Transverse colon (tissue), 4 donors: Measurements from ENCODE around the gene OTUD7B. TPM values are rescaled to one million over a fixed set of nuclear protein-coding genes. Genes with fewer than 3 reads are reported as not detected.
A peak's percentile ranks its signal among the peaks of the same experiment; 100 is the strongest.

Experiments used
- DNase-seq: peaks from one replicate; pipeline ENCODE4 v3.0.0-alpha.2; 2019
- H3K27ac ChIP-seq, 4 donors: fragments of 200-600 bp; sonication (generic); 2 replicates each; pipeline ENCODE4 v1.5.1; 2016 to 2018; ENCODE audit warnings: inconsistent platforms in 4 of 4
- H3K27me3 ChIP-seq: fragments of 200-600 bp; sonication (generic); 2 replicates; pipeline ENCODE4 v1.5.1; 2017; ENCODE audit warnings: inconsistent platforms
- H3K36me3 ChIP-seq, 4 donors: fragments of 200-600 bp; sonication (generic); 2 replicates each; pipeline ENCODE4 v1.5.1; 2017 to 2019; ENCODE audit warnings: inconsistent platforms in 4 of 4
- H3K4me1 ChIP-seq, 4 donors: fragments of 200-600 bp; sonication (generic); 2 replicates each; pipeline ENCODE4 v1.5.1; 2017 to 2020; ENCODE audit warnings: inconsistent platforms in 4 of 4
- H3K4me3 ChIP-seq, 4 donors: fragments of 200-600 bp; sonication (generic); 1 replicate in 1 of 4; 2 replicates in 3 of 4; pipeline versions ENCODE4 v1.5.1 to v1.6.1; 2017 to 2019; ENCODE audit warnings: inconsistent platforms in 4 of 4
- H3K9me3 ChIP-seq, 2 donors: fragments of 200-600 bp; sonication (generic); 2 replicates each; pipeline ENCODE4 v1.5.1; 2017 to 2019; ENCODE audit warnings: inconsistent platforms in 2 of 2
- EP300 ChIP-seq: sonication (generic); formaldehyde crosslinking; IDR thresholded peaks from one replicate; pipeline ENCODE4 v1.6.1; 2017; ENCODE audit warnings: antibody characterized with exemption, low read depth
- POLR2A ChIP-seq: fragments of 450-650 bp; IDR thresholded peaks from one replicate; pipeline ENCODE4 v1.6.1; 2016; ENCODE audit warnings: antibody characterized with exemption, mild to moderate bottlenecking, moderate library complexity
- POLR2AphosphoS5 ChIP-seq, 3 donors: sonication (generic); formaldehyde crosslinking; IDR thresholded peaks; one replicate each; pipeline ENCODE4 v1.6.1; 2016; ENCODE audit warnings: antibody characterized with exemption in 3 of 3
- WGBS, 2 donors: methylation state at CpG; one replicate each; pipeline ENCODE4 v1.1.5; 2018; ENCODE audit warnings: low coverage in 1 of 2; 5-methylcytosine and 5-hydroxymethylcytosine counted together
- in situ Hi-C, 4 donors: fragments of 200-750 bp; cut with MboI; loops; one replicate each; pipeline versions ENCODE4 v1.15.0 to v1.15.1; 2017; ENCODE audit warnings: low sequenced_read_pairs in 3 of 4, low pct_ligation_motif_present in 1 of 4, low pct_unique_long_range_greater_than_20kb in 1 of 4
- intact Hi-C: fragments of 100-400 bp; cut with DNase I; formaldehyde crosslinking; loops from one replicate; pipeline ENCODE4 v1.15.1; 2023; ENCODE audit warnings: low total_unique reads
- total RNA-seq, 4 donors: library from RNA; depleted of rRNA; stranded (reverse); fragments of >200 nt; gene quantifications; one replicate each; pipeline ENCODE4 v1.1.0, GENCODE V29; 2016
- TF ChIP-seq, protein P1 (sequence below), 5 experiments: fragments of 200-600 bp in 3 of 5; fragments of 450-650 bp in 2 of 5; sonication (generic) in 3 of 5; IDR thresholded peaks; 1 replicate in 2 of 5; 2 replicates in 3 of 5; pipeline ENCODE4 v1.5.1; 2016 to 2017; ENCODE audit warnings: antibody characterized with exemption in 5 of 5, inconsistent platforms in 3 of 5, mild to moderate bottlenecking in 2 of 5, moderate library complexity in 1 of 5

OTUD7B gene
- total RNA-seq, 4 donors from 2014 or later, result 11.3 to 26.8 (median 25.5) TPM

DNA sequence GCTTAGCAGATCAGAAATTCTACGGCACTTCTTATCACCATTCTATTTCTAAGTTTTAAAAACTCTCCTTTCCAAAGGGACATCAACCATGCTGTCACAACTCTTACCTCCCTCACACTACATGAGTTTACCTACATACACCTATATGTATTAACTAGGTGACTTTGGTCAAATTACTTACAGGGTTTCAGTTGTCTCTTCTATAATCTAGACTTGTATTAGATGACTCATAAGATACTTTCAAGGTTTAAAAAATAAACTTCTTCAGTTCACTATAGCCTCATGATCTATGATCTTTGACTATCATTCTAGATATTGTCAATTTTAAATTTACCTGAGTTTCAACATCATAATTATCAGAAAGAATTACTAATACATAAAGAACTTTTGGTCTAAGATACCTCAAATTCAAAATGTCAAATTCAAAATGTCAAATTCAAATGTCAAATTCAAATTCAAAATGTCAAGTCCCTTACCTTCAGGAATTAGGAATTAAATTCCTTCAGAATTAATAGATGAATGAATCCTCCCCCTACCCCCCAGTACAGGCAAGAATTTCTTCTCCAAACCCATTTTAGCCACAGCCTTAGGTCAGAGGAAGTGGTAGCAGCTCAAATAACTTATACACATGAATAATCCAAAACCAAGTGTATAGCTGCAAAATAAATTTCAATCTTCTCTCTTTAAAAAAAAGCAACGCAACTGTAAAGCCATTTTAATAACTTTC lies 31.1 kb downstream of the OTUD7B start:
- H3K4me1 ChIP-seq, result peaks cover 6 to 39% (median 27%) of the 10 kb centered on the region in 4 donors
- no peaks in the 10 kb centered on the region for H3K9me3 ChIP-seq
- H3K4me3 ChIP-seq, result no peak overlapping the region
- in situ Hi-C loops, result no loop called here
- no peak for TF ChIP-seq POLR2AphosphoS5 (IDR thresholded peaks at IDR 0.05)
- TF ChIP-seq EP300, result no peak
- TF ChIP-seq, protein P1, sequence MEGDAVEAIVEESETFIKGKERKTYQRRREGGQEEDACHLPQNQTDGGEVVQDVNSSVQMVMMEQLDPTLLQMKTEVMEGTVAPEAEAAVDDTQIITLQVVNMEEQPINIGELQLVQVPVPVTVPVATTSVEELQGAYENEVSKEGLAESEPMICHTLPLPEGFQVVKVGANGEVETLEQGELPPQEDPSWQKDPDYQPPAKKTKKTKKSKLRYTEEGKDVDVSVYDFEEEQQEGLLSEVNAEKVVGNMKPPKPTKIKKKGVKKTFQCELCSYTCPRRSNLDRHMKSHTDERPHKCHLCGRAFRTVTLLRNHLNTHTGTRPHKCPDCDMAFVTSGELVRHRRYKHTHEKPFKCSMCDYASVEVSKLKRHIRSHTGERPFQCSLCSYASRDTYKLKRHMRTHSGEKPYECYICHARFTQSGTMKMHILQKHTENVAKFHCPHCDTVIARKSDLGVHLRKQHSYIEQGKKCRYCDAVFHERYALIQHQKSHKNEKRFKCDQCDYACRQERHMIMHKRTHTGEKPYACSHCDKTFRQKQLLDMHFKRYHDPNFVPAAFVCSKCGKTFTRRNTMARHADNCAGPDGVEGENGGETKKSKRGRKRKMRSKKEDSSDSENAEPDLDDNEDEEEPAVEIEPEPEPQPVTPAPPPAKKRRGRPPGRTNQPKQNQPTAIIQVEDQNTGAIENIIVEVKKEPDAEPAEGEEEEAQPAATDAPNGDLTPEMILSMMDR (IDR thresholded peaks at IDR 0.05), result no peak
- no peak for TF ChIP-seq POLR2A
- peaks cover 0 to 11% (median 0%) of the 10 kb centered on the region in 4 donors for H3K36me3 ChIP-seq
- no peak for DNase-seq
- 82 to 89% methylated on average over 2 of the region's 2 CpGs for WGBS, 2 donors
- intact Hi-C loops, result no loop called here
- no peak overlapping the region for H3K27ac ChIP-seq
- no peaks in the 10 kb centered on the region for H3K27me3 ChIP-seq

DNA sequence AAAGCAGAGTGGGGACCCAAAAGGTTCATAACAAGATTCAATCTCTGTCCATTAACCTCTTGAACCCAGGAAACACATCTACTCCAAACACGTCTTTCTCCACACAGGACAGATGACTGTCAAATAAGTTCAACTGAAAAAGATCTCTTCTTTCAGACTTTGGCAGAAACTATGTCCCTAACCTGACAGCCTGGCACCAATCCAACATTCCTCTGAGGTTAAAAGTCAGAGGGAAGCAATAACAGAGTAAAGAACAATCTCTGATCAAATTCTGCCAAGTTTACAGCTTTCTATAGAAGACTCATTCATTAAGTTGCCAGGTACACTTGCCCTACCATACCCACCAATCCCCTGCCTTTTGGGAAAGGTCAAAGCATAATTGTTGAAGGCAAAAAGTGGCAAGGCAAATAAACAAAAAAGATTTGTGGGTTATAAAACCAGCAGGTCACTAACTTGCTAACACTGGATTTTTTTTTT lies 31.9 kb downstream of the OTUD7B start:
- H3K9me3 ChIP-seq, result no peaks in the 10 kb centered on the region
- DNase-seq, result peak; percentile 37
- H3K4me1 ChIP-seq, result peaks cover 6 to 39% (median 27%) of the 10 kb centered on the region in 4 donors
- H3K4me3 ChIP-seq, result no peak overlapping the region
- intact Hi-C loops (no loop called here), in situ Hi-C loops (no loop called here)
- peaks cover 0 to 11% (median under 1%) of the 10 kb centered on the region in 4 donors for H3K36me3 ChIP-seq
- no peak overlapping the region for H3K27ac ChIP-seq
- TF ChIP-seq POLR2AphosphoS5 (IDR thresholded peaks at IDR 0.05) (no peak), EP300 (no peak), POLR2A (no peak)
- TF ChIP-seq, protein P1 (IDR thresholded peaks at IDR 0.05), result no peak
- no peaks in the 10 kb centered on the region for H3K27me3 ChIP-seq
- 36 to 42% methylated on average over 1 of the region's 1 CpG for WGBS, 2 donors

DNA sequence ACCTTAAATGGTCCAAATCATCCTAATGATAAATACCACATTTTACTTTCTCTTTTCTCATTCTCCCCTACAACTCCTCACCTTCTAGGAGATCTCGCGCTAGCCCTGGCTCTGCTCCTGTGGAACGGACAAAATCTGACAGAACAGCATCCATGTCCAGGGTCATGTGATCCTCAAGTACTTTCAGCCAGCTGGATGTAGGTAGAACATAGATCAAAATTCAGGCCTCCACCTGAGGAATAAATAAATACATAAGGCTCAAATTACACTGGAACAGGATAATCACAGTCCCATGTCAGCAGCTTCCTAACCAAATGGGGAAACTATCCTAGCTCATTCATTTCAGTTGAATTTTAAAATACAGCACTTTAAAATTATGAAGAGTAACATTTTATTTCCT lies 33.2 kb downstream of the OTUD7B start:
- Histone ChIP-seq H3K27ac (no peak overlapping the region), H3K4me3 (no peak overlapping the region), H3K9me3 (no peaks in the 10 kb centered on the region), H3K4me1 (peaks cover 6 to 39% (median 27%) of the 10 kb centered on the region in 4 donors), H3K27me3 (no peaks in the 10 kb centered on the region), H3K36me3 (peaks cover 0 to 19% (median 3%) of the 10 kb centered on the region in 4 donors)
- intact Hi-C loops (no loop called here), in situ Hi-C loops (no loop called here)
- TF ChIP-seq, protein P1 (IDR thresholded peaks at IDR 0.05), result no peak
- no peak for DNase-seq
- 96% methylated on average over 3 of the region's 3 CpGs; no CpG with 5 or more reads in 1 of the 2 donors for WGBS, 2 donors

DNA sequence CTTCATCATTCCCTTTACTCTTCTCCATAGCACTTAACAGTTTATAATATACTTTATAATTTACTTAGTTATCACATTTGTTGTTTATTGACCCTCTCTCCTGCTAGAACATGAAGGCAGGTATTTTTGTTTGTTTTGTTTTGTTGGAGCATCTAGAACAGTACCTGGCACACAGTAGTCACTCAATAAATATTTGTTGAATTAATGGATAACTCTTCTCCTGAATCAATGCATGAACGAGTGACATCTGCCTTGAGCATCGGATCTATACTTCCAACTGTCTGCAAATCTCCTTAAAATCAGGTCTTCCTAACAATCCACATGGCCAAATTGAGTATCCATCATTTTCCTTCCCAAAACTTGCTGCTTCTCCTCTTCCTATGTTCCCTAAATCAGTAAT lies 38.0 kb downstream of the OTUD7B start:
- intact Hi-C loops, result no loop called here

More for the DNA sequence above, 38.0 kb downstream of the OTUD7B start:
- Histone ChIP-seq H3K27me3 (no peaks in the 10 kb centered on the region), H3K9me3 (no peaks in the 10 kb centered on the region), H3K4me3 (no peak overlapping the region), H3K4me1 (peaks cover 0 to 9% (median 6%) of the 10 kb centered on the region in 4 donors), H3K27ac (no peak overlapping the region), H3K36me3 (peaks cover 0 to 42% (median 16%) of the 10 kb centered on the region in 4 donors)
- TF ChIP-seq, protein P1 (IDR thresholded peaks at IDR 0.05), result no peak
- TF ChIP-seq POLR2AphosphoS5 (IDR thresholded peaks at IDR 0.05), result no peak
- TF ChIP-seq POLR2A, result no peak
- no peak for TF ChIP-seq EP300
- in situ Hi-C loops, result loop anchor here in 2 of 4 donors (25.0 kb wide), 1 partner anchor 215 kb away; no protein-coding TSS in a partner anchor
- 98 to 100% methylated on average over 2 of the region's 2 CpGs for WGBS, 2 donors
- no peak for DNase-seq
